ENCODE data around the gene IL22.

Gene IL22, protein sequence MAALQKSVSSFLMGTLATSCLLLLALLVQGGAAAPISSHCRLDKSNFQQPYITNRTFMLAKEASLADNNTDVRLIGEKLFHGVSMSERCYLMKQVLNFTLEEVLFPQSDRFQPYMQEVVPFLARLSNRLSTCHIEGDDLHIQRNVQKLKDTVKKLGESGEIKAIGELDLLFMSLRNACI

GRCh38 chr12:68253504-68253903, at the start of gene IL22:
TSS of gene IL22 (minus strand) at chr12:68253604. CDS start at chr12:68253448, 156 bp downstream.
- DNase-seq (ENCODE audit: low read depth in 2 of 2): no peak

GRCh38 chr12:68297929-68298328, 44.5 kb upstream of the IL22 start:
- no peak for DNase-seq (ENCODE audit: low read depth in 2 of 2)

DNA sequence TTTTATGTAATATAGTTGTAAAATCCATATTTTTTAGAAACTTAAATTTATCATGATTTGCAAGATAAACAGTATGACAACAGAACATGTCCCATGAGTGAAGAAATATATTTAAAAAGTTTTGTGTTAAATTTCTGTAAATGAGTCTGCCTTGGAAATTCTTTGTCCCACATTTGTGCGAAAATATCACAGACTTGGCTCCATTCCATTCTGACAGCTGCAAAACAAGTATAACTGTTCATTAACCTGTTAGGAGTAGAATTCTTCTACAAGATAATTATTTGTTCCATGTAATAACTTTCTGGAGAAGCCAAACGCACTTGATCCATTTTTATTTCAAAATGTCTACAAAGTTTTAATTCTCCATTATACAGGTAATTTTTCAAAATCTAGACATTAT, 40.8 kb upstream of the IL22 start:
- DNase-seq (ENCODE audit: low read depth in 2 of 2): no peak

DNA sequence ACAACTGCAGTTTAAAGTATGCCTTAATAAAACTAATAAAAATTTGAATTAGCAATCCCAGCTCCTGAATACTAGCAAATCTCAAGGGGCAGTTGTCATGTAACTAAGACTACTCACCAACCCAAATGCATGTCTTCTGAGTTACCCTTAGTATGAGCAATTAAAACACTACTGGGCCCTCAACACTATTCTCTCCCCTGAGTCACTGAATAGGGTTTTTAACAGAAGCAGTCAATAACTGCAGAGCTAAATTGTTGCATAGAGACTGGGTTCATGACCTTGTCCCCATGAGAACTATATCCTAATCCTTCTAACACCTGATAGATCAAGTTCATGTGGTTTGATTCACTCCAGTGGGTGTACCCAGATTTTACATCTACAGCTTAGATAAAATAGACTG, 39.9 kb upstream of the IL22 start:
- DNase-seq (ENCODE audit: low read depth in 2 of 2): no peak

- no peak for DNase-seq (ENCODE audit: low read depth in 2 of 2)
Measured at GRCh38 chr12:68292151-68292943, 38.9 kb upstream of the IL22 start.

DNA sequence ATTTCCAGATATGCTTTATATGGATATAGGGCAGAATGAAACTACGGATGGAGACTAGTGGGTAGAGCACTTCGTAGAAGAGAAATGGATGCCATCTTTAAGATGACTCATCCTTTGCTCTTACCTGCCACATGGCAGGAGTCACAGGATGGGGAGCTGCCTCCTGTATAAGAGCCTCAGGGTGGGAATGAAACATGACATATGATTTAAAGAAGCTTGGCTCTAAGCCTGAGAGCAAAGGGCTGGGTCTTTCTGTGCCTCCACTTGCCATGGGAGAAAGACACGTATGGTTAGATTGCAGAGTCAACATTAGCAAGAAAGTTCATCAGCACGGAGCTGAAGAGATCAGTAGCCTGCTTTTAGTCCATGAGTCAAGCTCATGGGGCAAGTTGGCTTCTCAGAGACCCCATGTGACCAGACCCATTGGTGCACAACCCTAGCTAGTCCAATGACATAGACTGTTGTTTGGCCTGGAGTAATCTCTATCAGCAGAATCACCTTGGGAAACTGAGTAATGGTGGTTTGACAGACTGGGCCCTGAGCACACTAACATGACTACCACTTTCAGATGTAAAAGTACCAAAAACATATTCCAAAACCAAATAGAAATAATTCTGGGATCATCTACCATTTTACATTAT, 38.1 kb upstream of the IL22 start:
- no peak for DNase-seq (ENCODE audit: low read depth in 2 of 2)

GRCh38 chr12:68290126-68290525, 36.7 kb upstream of the IL22 start:
- no peak for DNase-seq (ENCODE audit: low read depth in 2 of 2)

DNA sequence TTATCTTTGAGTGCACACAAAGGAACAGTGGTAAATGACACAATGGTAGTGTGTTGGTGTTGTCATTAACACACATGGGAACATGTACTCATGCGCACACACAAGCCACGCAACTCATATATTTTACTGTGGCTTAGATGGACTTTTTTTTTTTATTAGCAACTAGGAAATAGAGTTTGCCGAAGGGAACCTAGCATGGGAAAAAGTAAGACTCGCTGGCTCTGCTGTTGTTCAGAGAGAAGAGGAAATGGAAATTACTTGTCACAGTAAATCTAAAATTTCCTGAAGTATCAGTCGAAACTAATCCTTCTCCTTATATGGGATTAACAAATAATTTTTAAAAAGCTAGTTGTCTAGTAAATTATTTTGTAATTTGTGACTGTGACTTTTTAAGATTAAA, 33.7 kb upstream of the IL22 start:
- DNase-seq (ENCODE audit: low read depth in 2 of 2): no peak

DNA sequence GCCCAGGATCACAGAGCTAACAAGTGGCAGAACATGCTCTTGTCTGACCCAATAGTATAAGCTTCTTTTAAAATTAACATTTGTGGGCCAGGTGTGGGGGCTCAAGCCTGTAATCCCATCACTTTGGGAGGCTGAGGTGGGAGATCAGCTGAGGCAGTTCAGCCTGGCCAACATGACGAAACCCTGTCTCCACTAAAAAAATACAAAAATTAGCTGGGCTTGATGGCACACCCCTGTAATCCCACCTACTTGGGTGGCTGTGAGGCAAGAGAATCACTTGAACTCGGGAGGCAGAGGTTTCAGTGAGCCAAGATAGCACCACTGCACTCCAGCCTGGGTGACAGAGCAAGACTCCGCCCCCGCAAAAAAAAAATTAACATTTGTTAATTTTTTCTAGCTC, 33.0 kb upstream of the IL22 start:
- DNase-seq (ENCODE audit: low read depth in 2 of 2): no peak

DNA sequence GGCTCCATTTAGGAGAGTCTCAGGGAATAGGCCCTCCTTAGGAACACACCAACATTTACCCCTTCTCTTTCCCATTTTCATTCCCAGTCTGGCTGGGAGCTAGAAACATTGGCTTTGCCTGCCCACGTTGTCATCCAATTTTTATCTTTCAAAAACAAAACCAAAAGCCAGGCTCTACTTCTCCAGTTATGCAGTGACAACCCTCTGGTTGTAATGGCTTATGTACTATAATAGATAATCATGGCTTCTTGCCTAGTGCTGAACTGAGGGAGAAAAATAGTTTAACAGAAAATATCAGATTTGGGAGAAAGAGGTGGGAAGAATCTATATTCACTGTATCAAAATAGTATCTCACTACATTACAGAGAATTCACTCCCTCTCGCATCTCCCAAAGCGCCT, 32.1 kb upstream of the IL22 start:
- no peak for DNase-seq (ENCODE audit: low read depth in 2 of 2)

GRCh38 chr12:68281322-68282077, 28.1 kb upstream of the IL22 start:
- no peak for DNase-seq (ENCODE audit: low read depth in 2 of 2)

DNA sequence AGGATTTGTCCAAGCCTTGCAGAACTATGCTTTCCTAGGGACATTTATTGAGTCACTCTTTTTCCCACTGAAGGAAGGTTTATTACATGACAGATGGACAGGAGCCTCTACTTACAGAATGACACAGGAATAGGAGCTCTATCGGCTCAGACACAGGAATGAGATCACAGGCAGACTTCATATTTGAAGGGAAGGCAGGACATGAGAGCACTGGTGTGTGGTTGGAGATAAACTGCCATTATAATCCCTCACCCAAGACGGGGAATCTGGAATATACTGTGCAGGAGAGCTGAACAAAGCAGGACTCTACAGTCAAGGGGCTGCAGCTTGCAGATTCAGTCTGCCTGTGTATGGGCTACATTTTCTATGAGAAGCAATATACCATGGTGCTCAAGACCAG, 26.8 kb upstream of the IL22 start:
- no peak for DNase-seq (ENCODE audit: low read depth in 2 of 2)

DNA sequence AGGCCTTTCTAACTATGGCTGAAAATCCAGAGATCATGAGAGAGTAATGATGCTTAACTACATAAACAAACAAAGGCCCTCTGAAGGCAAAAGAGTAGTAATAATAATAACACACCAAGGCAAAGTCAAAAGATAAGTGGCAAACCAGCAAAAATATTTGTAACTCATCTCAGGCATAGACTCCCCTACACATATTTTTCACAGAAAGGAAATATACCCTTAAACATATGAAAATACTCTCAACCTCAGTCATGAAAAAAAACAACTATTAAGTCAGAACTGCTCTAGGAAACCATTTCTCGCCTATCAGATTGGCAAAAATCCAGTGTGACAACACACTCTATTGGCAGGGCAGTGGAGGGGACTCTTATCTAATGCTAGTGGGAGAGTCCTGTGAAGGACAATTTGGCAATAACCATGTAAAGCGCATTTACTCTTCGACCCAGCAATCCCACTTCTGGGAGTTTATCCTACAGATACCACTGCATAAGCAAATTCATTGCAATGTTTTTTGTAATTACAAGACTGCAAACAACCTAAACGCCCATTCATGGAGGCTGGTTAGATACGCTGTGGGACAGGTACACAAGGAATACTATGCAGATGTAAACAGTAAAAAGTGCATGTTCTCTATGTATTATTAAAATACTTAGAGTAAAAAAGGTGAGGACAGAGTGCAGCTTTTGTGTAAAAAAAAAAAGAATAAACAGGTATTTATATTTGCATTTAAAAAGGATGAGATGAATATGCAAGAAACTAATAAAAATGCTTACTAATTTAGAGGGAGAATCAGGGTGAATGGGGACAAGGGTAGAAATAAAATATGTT, 26.0 kb upstream of the IL22 start:
- DNase-seq (ENCODE audit: low read depth in 2 of 2): no peak

GRCh38 chr12:68276402-68276930, 23.1 kb upstream of the IL22 start:
- no peak for DNase-seq (ENCODE audit: low read depth in 2 of 2)

GRCh38 chr12:68272732-68273131, 19.3 kb upstream of the IL22 start:
- no peak for DNase-seq (ENCODE audit: low read depth in 2 of 2)

DNA sequence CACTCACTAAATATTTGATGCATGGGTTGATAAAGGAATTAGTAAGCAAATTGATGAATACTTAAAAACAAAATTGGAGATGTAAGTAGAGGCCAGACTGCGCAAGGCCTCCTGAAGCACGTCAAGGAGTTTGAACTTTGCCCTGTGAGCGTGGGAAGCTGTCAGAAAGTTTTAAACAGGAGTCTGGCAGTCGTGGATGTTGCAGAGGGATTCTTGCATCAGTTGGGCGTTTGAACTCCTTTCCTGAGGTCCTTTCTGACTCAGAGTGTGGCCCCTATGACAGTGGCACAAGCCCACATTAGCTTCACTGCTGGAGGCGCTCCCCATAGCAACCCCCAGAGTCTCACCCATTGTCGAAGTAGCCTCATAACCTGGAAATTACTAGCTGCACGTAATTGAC, 17.9 kb upstream of the IL22 start:
- DNase-seq (ENCODE audit: low read depth in 2 of 2): no peak

DNA sequence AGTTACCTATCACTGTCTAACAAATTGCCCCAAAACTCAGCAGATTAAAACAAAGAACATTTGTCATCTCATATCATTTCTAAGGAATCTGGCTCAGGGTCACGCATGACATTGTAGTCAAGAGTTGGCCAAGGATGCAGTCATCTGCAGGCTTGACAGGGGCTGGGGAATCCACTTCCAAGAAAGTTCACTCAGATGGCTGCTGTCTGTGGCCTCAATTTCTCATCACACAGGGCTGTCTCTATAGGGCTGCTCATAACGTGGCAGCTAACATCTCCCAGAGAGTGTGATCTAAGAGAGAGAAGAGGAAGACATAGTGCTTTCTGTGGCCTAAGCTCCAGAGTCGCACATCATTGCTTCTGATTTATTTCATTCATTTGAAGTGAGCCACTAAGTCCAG, 17.0 kb upstream of the IL22 start:
- DNase-seq (ENCODE audit: low read depth in 2 of 2): no peak

GRCh38 chr12:68269779-68270178, 16.4 kb upstream of the IL22 start:
- DNase-seq (ENCODE audit: low read depth in 2 of 2): no peak

DNA sequence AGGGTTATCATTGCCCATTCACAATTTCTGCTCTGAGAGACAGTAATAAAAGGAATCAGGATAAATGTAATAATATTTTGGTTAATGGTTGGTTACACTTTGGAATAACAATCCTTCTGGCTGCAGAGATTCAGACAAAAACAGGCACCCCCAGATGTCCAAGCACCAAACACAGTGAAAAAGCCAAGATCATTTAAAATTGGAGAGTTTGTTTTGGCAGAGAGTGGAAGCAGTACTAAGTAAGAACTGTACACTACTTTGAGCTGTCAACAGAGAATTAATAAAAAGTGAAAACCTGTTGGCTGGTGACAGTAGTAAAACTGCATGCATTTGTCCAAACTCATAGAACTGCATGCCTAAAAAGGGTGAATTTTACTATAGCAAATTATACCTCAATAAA, 15.6 kb upstream of the IL22 start:
- no peak for DNase-seq (ENCODE audit: low read depth in 2 of 2)

GRCh38 chr12:68267892-68268396, 14.5 kb upstream of the IL22 start:
- DNase-seq (ENCODE audit: low read depth in 2 of 2): no peak

DNA sequence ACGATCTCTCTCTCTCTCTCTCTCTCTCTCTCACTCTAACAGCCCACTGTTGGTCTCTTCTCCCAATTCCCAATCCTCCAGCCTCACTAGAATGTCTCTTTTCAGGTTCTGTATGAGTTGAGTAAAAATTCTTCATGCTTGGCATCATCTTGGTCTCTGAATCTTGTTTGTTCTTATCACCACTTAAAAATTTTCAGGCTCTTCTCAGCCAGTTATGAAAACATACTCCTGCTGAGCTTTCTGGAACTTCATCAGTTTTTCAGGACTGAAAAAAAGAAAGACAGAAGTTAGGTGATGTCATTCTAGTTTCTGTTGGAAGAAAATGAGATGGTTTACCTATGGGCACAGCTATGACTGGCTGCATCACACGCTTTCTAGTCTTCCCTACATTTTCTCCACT, 11.5 kb upstream of the IL22 start:
- no peak for DNase-seq (ENCODE audit: low read depth in 2 of 2)

All from stimulated activated CD8-positive, alpha-beta memory T cell treated with anti-CD3 and anti-CD28 coated beads, Interleukin-2, amount 100 ng/mL, for 1 hour (primary cell).